PC-3 (cell line): ENCODE results near the gene TUBGCP3.

Experiments
- EZH2 ChIP-seq: fragments of 300-600 bp; sonication (generic); IDR thresholded peaks from one replicate; pipeline ENCODE4 v1.6.1; 2017; ENCODE audit warnings: antibody characterized with exemption, mild to moderate bottlenecking, low read length; ENCODE audit not compliant: unreplicated experiment
- TF ChIP-seq, protein P1 (sequence below): fragments of 300-600 bp; sonication (generic); conservative IDR thresholded peaks from 2 replicates; pipeline ENCODE4 v1.5.1; 2017; ENCODE audit warnings: antibody characterized with exemption, low read depth, mild to moderate bottlenecking, low read length

DNA sequence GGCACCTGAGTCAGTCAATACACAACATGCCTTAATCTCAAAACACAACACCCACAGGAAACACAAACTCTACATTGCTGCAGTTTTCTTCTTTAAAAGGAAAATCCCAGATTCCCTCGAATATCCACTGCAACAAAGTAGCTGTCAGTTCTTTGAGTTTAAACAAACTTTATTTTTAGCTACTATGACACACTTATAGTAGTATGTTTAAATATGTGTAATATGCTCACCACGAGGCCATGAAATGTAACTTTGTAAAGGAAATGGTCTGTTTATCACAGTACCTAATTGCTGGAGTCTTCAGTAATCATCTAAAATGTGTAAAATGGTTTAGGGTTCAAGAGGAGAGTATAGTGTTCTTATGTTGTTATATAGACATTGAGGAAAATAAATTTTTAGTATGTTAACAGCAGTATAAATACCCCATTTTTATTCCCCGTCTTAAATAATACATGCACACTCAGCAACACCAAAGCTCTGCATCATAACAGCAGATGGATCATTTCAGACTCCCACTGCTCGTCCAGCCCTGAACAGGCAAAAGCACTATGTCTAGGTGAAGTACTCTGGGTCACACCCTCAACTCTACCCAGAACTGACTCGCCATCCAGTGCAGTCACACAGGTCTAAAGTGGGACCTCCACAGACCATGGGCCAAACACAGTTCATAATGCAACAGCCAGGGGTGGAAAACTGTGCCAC lies 20.6 kb downstream of the TUBGCP3 start:
- TF ChIP-seq, protein P1, sequence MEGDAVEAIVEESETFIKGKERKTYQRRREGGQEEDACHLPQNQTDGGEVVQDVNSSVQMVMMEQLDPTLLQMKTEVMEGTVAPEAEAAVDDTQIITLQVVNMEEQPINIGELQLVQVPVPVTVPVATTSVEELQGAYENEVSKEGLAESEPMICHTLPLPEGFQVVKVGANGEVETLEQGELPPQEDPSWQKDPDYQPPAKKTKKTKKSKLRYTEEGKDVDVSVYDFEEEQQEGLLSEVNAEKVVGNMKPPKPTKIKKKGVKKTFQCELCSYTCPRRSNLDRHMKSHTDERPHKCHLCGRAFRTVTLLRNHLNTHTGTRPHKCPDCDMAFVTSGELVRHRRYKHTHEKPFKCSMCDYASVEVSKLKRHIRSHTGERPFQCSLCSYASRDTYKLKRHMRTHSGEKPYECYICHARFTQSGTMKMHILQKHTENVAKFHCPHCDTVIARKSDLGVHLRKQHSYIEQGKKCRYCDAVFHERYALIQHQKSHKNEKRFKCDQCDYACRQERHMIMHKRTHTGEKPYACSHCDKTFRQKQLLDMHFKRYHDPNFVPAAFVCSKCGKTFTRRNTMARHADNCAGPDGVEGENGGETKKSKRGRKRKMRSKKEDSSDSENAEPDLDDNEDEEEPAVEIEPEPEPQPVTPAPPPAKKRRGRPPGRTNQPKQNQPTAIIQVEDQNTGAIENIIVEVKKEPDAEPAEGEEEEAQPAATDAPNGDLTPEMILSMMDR, result no peak
- no peak for TF ChIP-seq EZH2
